ENCODE measurements around the gene INHA.

INHA gene

GRCh38 chr2:219572237-219573001, at the start of gene INHA:
Gene INHA (plus strand): TSS chr2:219572310. CDS start chr2:219572375, 65 bp downstream.
- DNase-seq: peak; percentile 13

DNA sequence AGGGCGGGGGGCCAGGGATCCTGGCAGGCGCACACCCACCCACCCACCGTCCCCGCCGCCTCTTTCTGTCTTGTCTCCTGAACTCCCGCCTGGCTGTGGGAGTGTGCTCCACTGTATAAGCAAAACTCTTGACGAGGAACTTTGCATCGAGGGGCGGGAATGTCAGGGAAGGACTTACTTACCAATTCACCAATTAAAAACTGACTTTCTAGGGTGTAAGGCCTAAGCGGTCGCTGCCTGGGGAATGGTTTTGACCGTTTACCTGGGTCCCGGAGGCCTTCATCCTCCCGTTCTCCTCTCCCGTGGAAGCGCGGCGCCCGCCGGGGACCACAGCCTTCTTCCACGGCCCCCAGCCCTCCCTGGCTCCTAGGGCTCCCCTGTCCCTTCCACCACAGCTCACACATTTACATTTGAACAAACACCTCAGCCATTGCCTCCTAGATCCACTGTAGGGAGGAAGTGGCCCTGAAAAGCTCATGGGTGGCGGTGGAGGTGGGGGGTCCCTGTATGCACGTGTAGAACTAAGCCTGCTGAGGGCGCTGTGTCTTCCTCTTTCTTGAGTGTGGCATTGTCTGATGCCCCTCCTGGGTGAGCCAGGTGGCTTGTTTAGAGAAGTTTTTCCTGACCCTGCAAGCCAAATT, 49.0 kb upstream of the INHA start:
- DNase-seq: no peak

DNA sequence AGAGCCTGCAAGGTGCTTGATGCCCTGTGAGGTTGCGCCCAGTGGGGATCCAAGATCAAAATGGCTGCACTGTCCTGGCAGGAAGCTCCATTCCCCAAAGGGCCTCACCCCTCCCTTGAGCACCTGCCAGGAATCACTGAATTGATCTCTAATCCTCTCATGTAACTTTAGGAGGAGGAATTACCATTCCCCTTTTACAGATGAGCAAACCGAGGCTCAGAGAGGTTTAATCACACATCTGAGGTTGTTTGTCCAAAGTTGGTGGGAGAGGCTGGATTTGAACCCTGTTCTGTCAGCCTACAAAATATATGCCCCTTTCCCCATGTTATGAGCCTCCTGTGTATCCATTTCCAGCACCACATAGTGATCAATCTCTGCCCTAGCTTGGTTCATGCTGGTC, 47.3 kb upstream of the INHA start:
- no peak for DNase-seq

DNA sequence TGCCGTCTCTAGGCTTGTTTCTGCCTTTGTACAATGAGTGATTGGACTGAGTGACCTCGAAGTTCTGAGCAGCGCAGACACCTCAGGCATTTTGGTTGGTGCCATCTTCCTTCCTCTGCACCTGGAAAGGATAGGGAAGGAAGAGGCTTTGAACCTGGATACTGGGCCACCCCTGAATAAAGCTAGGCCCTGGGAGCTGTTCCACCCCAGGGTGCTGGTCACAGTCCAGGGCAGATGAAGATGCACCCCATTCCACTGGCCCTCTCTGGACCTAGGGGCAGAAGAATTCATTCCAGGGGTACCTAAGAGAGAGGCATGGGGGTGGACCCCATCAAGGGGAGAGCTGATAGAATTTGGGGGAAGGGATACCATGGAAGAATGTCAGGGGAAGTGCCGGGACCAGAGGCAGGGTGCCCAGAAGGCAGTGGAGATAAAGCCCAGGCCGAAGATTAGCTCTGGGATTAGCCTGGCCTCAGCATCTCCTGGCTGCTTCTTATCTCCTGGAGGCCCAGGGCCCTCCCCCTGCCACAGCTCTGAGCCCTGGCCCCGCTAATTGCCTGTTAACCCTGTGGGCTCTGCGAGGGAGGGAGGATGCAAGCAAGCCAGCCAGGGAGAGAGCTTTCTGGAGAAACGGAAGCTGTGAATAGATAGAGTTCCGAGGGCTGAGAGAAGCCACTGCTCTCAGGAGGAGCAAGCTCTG, 46.4 kb upstream of the INHA start:
- peak; percentile 98 for DNase-seq

- DNase-seq: peak; percentile 58
Observed at GRCh38 chr2:219526320-219527075, 45.6 kb upstream of the INHA start.

GRCh38 chr2:219527076-219527394, 45.1 kb upstream of the INHA start:
- no peak for DNase-seq

GRCh38 chr2:219527472-219527871, 44.6 kb upstream of the INHA start:
- DNase-seq: no peak

DNA sequence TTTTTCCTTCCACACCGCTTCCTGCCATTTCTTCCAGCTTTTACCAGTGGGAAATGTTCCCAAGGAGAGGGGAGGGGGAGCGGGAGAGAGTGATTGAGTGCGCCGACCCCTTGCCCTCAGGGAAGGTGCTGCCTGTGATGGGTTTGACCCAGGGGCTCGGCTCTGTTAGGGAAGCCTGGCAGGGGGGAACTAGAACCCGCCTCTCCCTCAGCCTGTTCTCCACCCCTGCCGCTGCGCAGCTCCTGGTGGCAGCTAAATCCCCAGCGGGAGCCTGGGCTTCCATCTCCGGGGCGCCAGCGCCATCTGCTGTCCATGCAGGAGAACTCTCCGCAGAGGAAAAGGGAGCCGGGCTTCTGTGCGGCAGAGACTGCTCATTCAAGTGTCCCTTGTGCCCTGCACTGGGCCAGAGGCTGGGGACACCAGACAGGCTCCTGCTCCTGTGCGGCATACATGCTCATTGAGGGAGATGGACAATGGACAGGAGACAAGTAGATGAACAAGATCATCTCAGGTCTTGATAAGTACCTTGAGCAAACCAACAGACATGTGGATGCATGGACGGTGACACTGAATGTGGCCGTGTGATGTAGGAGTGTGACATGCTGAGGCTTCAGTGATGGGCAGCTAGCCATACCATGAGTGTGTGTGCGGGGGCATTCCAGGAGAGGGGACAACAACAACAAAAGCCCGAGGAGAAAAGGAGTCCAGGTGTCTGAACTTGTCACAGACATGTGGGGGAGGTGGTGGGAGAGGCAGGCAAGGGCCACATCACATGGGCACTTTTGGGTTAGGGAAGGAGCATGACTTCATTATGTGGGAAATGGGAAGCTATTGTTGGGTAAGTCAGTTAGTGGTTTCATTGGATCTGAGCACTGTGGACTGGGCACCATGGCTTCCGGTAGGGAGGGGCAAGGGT, 41.8 kb upstream of the INHA start:
- peak; percentile 94 for DNase-seq

- no peak for DNase-seq
Observed at GRCh38 chr2:219531639-219532377, 40.3 kb upstream of the INHA start.

DNA sequence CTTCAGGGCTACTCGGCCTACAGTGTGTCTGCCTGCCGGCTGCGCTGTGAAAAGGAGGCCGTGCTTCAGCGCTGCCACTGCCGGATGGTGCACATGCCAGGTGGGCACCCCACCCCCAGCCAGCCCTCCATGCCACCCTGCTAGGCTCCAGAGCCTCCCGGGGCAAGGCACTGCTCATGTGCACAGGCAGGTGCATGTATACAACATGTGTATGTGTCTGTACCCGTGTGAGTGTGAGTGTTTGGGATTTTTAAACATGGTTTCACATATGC, 39.8 kb upstream of the INHA start:
- no peak for DNase-seq

GRCh38 chr2:219533930-219534661, 38.0 kb upstream of the INHA start:
- no peak for DNase-seq

DNA sequence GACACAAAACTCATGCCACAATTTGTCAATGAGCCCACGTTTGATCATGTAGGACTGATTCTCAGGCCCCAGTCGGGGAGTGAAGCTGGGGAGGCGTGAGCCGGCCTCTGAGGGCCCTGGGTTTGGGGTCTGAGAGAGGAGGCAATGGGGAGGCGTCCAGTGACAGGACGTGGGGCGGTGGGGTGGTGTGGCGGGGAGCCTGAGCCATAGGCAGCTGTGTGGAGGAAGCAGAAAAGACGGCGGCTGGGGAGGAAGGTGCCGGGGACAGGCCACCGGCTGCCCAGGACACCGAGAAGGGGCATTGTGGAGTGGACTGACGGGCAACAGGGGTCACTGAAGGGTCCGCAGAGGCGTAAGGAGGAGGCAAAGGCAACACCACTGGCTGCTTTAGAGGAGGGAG, 35.7 kb upstream of the INHA start:
- DNase-seq: no peak

DNA sequence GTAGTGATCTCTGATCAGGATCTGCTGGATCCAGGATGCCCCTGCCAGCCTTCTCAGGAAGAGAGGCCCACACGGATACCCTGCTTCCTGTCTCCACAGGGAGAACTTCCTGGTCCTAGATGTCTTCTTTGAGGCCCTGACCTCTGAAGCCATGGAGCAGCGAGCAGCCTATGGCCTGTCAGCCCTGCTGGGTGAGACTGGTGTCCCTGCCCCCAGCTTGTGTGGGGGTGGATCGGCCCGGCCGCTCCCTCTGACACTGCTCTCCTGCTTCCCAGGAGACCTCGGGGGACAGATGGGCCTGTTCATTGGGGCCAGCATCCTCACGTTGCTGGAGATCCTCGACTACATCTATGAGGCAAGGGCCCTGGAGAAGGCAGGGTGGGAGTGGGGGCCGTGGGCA, 35.1 kb upstream of the INHA start:
- no peak for DNase-seq

DNA sequence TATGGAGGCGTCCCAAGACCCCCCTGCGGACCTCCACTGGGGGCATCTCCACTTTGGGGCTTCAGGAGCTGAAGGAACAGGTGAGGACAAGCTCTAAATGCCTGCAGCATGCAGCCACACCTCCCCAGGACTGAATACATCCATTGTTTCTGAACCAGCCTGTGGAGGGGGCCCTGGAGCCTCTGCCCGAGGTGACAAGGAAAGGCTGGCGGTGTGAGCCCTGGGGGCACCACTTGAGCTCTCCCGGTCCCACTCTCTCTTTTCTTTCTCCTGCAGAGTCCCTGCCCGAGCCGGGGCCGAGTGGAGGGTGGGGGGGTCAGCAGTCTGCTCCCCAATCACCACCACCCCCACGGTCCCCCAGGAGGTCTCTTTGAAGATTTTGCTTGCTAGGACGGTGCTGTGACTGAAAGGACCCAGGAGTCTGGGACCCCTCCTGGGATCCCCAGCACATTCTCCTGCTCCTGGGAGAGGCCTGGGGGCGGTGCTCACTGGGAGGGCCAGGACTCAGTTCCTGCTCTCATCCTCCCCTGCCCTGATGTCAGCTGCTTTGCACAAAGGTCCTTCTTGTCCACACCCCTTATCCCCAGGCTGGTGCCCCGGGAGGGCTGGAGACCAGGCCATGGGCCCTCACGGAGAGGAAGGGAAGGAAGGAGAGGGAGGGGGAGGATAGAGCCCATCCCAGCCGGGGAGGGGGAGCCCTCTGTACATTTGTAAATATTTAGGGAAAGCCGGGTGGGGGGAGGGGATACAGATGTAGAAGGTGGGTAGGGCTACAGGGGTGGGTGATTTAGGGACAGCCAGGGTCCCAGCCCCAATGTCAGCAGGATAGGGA, 34.2 kb upstream of the INHA start:
- no peak for DNase-seq

- DNase-seq: no peak
Observed at GRCh38 chr2:219538504-219538951, 33.6 kb upstream of the INHA start.

- no peak for DNase-seq
Observed at GRCh38 chr2:219538956-219539788, 32.9 kb upstream of the INHA start.

- no peak for DNase-seq
Observed at GRCh38 chr2:219539926-219540678, 32.0 kb upstream of the INHA start.

- DNase-seq: no peak
Observed at GRCh38 chr2:219540784-219541504, 31.2 kb upstream of the INHA start.
